Neutrophil (primary cell): ENCODE data around the gene DROSHA.

Source experiments
- H3K27ac ChIP-seq: fragments of 200-600 bp; sonication (generic); 2 replicates; pipeline ENCODE4 v1.5.1; 2016; ENCODE audit warnings: mild to moderate bottlenecking, moderate library complexity
- H3K27me3 ChIP-seq: fragments of 200-600 bp; sonication (generic); 2 replicates; pipeline ENCODE4 v1.6.0; 2016; ENCODE audit warnings: mild to moderate bottlenecking
- H3K36me3 ChIP-seq: fragments of 200-600 bp; sonication (generic); 2 replicates; pipeline ENCODE4 v1.5.1; 2017
- H3K4me1 ChIP-seq, 2 experiments: fragments of 200-600 bp in 1 of 2; sonication (generic) in 1 of 2; 1 replicate in 1 of 2; 2 replicates in 1 of 2; pipeline versions ENCODE4 v1.5.1 to v1.6.1; 2013 to 2016; ENCODE audit warnings: low read depth in 1 of 2, low read length in 1 of 2, mild to moderate bottlenecking in 1 of 2, moderate library complexity in 1 of 2; ENCODE audit not compliant: control insufficient read depth in 1 of 2, insufficient read depth in 1 of 2
- H3K4me3 ChIP-seq, 2 experiments: fragments of 200-600 bp in 1 of 2; sonication (generic) in 1 of 2; 1 replicate in 1 of 2; 2 replicates in 1 of 2; pipeline ENCODE4 v1.5.1; 2013 to 2016; ENCODE audit warnings: low read depth in 1 of 2, low read length in 1 of 2, mild to moderate bottlenecking in 1 of 2, moderate library complexity in 1 of 2
- H3K9me3 ChIP-seq: fragments of 200-600 bp; sonication (generic); 2 replicates; pipeline ENCODE4 v1.5.1; 2016
- CTCF ChIP-seq: fragments of 200-600 bp; sonication (generic); IDR thresholded peaks from 2 replicates; pipeline ENCODE4 v1.5.1; 2016; ENCODE audit warnings: antibody characterized with exemption

DROSHA gene

GRCh38 chr5:31372124-31372523 is 159.8 kb downstream of the DROSHA start:
- Histone ChIP-seq H3K4me3 (no peak overlapping the region), H3K4me1 (no peaks in the 10 kb centered on the region), H3K36me3 (no peaks in the 10 kb centered on the region), H3K27me3 (no peaks in the 10 kb centered on the region), H3K9me3 (no peaks in the 10 kb centered on the region), H3K27ac (no peak overlapping the region)
- no peak for TF ChIP-seq CTCF

GRCh38 chr5:31366941-31367340 is 165.0 kb downstream of the DROSHA start:
- H3K4me3 ChIP-seq: no peak overlapping the region
- H3K27me3 ChIP-seq: no peaks in the 10 kb centered on the region
- H3K36me3 ChIP-seq: no peaks in the 10 kb centered on the region
- no peak overlapping the region for H3K27ac ChIP-seq
- H3K4me1 ChIP-seq: no peaks in the 10 kb centered on the region
- no peaks in the 10 kb centered on the region for H3K9me3 ChIP-seq
- TF ChIP-seq CTCF: no peak

- no peak for TF ChIP-seq CTCF
- no peak overlapping the region for H3K4me3 ChIP-seq
Observed at GRCh38 chr5:31365776-31366175, 166.1 kb downstream of the DROSHA start.

GRCh38 chr5:31364881-31365636 is 166.8 kb downstream of the DROSHA start:
- no peaks in the 10 kb centered on the region for H3K27me3 ChIP-seq
- H3K36me3 ChIP-seq: no peaks in the 10 kb centered on the region
- TF ChIP-seq CTCF: no peak
- H3K27ac ChIP-seq: no peak overlapping the region
- H3K4me1 ChIP-seq: no peaks in the 10 kb centered on the region
- no peak overlapping the region for H3K4me3 ChIP-seq
- H3K9me3 ChIP-seq: no peaks in the 10 kb centered on the region

More at GRCh38 chr5:31365776-31366175, 166.1 kb downstream of the DROSHA start:
- Histone ChIP-seq H3K36me3 (no peaks in the 10 kb centered on the region), H3K27me3 (no peaks in the 10 kb centered on the region), H3K27ac (no peak overlapping the region), H3K9me3 (no peaks in the 10 kb centered on the region), H3K4me1 (no peaks in the 10 kb centered on the region)

- H3K36me3 ChIP-seq: no peaks in the 10 kb centered on the region
- no peaks in the 10 kb centered on the region for H3K9me3 ChIP-seq
- no peaks in the 10 kb centered on the region for H3K27me3 ChIP-seq
- no peak overlapping the region for H3K27ac ChIP-seq
- no peak for TF ChIP-seq CTCF
- no peak overlapping the region for H3K4me3 ChIP-seq
- H3K4me1 ChIP-seq: no peaks in the 10 kb centered on the region
Observed at GRCh38 chr5:31362931-31363568, 168.8 kb downstream of the DROSHA start.
